Measurements from ENCODE around the gene CRY2. TPM values are rescaled to one million over a fixed set of nuclear protein-coding genes. Genes with fewer than 3 reads are reported as not detected.
A peak's percentile ranks its signal among the peaks of the same experiment; 100 is the strongest.

The CRY2 gene
- total RNA-seq (100 to 1,000 TPM in 5 of 10 donors, 10 to 100 TPM in 5; 61.8 to 131 (median 98.0) TPM), polyA plus RNA-seq (10 to 100 TPM; 16.8 to 24.4 TPM)
- long read RNA-seq, donor 1, full-length matches to known transcripts = 60 of 121 reads
- long read RNA-seq, donor 1, partial matches to known transcripts = 41 of 121 reads
- long read RNA-seq, donor 1, other reads (novel, unspliced or antisense) = 20 of 121 reads
- long read RNA-seq, donor 2, full-length matches to known transcripts = 48 of 101 reads
- long read RNA-seq, donor 2, partial matches to known transcripts = 35 of 101 reads
- long read RNA-seq, donor 2, other reads (novel, unspliced or antisense) = 18 of 101 reads
- long read RNA-seq, donor 3, full-length matches to known transcripts = 59 of 193 reads
- long read RNA-seq, donor 3, partial matches to known transcripts = 106 of 193 reads
- long read RNA-seq, donor 3, other reads (novel, unspliced or antisense) = 28 of 193 reads

- DNase-seq (peak; percentile 99 to 100), ATAC-seq (peak; percentile 95 to 98 (median 97))
- intact Hi-C loops (cut with DNase I) = loop anchor here in 5 of 10 donors (1.0 to 10.0 kb wide), 8 partner anchors 40 to 275 kb away; partner anchors contain the start of genes SLC35C1 (in 3 of the 5), PEX16 (in 1 of the 5) and PHF21A (in 1 of the 5)
- H3K27me3 ChIP-seq = no peaks in the 10 kb centered on the region
- TF ChIP-seq CTCF (IDR thresholded peaks at IDR 0.05) = no peak
- WGBS, 2 donors = 0% methylated on average over 61 to 75 of the region's 75 CpGs
- peaks cover 18 to 60% (median 55%) of the 10 kb centered on the region in 9 donors for H3K4me1 ChIP-seq
- H3K27ac ChIP-seq = peak within 1 kb of the TSS; percentile 91 to 99 (median 98)
- H3K4me3 ChIP-seq = peak within 1 kb of the TSS; percentile 58 to 99 (median 93)
- no peaks in the 10 kb centered on the region for H3K9me3 ChIP-seq
- peaks cover 0 to 18% (median 0%) of the 10 kb centered on the region in 9 donors for H3K36me3 ChIP-seq
Measured at GRCh38 chr11:45846974-45847910, at the start of gene CRY2. Gene CRY2 (plus strand): TSS chr11:45847475. CDS start chr11:45847491, 16 bp downstream.

- no peak for TF ChIP-seq CTCF (IDR thresholded peaks at IDR 0.05)
- intact Hi-C loops (cut with DNase I) = loop anchor here in 1 of 10 donors (1.0 kb wide), 1 partner anchor 17 kb away; no protein-coding TSS in a partner anchor
- H3K4me3 ChIP-seq = no peak overlapping the region
- H3K27me3 ChIP-seq = no peaks in the 10 kb centered on the region
- ATAC-seq (no peak), DNase-seq (no peak)
- WGBS, 2 donors = 85 to 87% methylated on average over 10 of the region's 10 CpGs
- H3K9me3 ChIP-seq = no peaks in the 10 kb centered on the region
- H3K36me3 ChIP-seq = no peaks in the 10 kb centered on the region
- H3K4me1 ChIP-seq = peaks cover 0 to 6% (median 2%) of the 10 kb centered on the region in 9 donors
- no peak overlapping the region for H3K27ac ChIP-seq
Measured at GRCh38 chr11:45798793-45799441, 48.4 kb upstream of the CRY2 start.

GRCh38 chr11:45799562-45799961, 47.7 kb upstream of the CRY2 start:
- Histone ChIP-seq H3K36me3 (no peaks in the 10 kb centered on the region), H3K27ac (no peak overlapping the region), H3K4me1 (peaks cover 0 to 11% (median 5%) of the 10 kb centered on the region in 9 donors), H3K27me3 (no peaks in the 10 kb centered on the region), H3K4me3 (no peak overlapping the region), H3K9me3 (no peaks in the 10 kb centered on the region)
- intact Hi-C loops (cut with DNase I) = loop anchor here in 1 of 10 donors (1.0 kb wide), 1 partner anchor 17 kb away; no protein-coding TSS in a partner anchor
- DNase-seq (no peak), ATAC-seq (no peak)
- TF ChIP-seq CTCF (IDR thresholded peaks at IDR 0.05) = no peak
- WGBS, 2 donors = 96 to 100% methylated on average over 3 of the region's 3 CpGs

Data from heart right ventricle (tissue), 16 donors.